ENCODE data around the gene TTR. TPM values are rescaled to one million over a fixed set of nuclear protein-coding genes. Genes with fewer than 3 reads are reported as not detected.

The TTR gene
- total and polyA plus RNA-seq, 4 donors = 0.51 TPM; not detected in 3

DNA sequence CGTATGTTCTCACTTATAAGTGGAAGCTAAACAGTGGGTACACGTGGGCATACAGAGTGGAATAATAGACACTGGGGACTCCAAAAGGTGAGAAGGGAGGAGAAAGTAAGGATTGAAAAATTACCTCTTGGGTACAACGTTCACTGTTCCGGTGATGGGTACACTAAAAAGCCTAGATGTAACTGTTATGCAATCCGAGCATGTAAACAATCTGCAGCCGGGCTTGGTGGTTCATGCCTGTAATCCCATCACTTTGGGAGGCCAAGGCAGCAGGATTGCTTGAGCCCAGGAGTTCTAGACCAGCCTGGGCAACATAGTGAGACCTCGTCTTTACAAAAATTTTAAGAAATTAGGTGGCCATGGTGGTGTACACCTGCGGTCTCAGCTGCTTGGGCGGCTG, 33.1 kb upstream of the TTR start:
- no peak for ATAC-seq (ENCODE audit: low FRiP score)
- 71 to 87% methylated on average over 9 of the region's 9 CpGs for WGBS, 2 donors
- intact Hi-C loops (cut with DNase I) = loop anchor here (5.0 to 10.0 kb wide), 4 partner anchors 164 to 264 kb away; no protein-coding TSS in a partner anchor
- Histone ChIP-seq H3K9me3 (ENCODE audit: control insufficient read depth, low read length) (no peaks in the 10 kb centered on the region), H3K4me3 (ENCODE audit: low read length in 2 of 2) (no peak overlapping the region), H3K27ac (ENCODE audit: low read depth in 1 of 2, low read length in 2 of 2) (no peak overlapping the region), H3K36me3 (ENCODE audit: control insufficient read depth in 1 of 2, insufficient read depth in 2 of 2, low read length in 1 of 2) (no peaks in the 10 kb centered on the region), H3K27me3 (ENCODE audit: control insufficient read depth in 1 of 2, insufficient read depth in 2 of 2, low read length in 1 of 2) (no peaks in the 10 kb centered on the region), H3K4me1 (ENCODE audit: control insufficient read depth in 1 of 2, insufficient read depth in 2 of 2, low read length in 2 of 2) (no peaks in the 10 kb centered on the region)
- no peak for DNase-seq

DNA sequence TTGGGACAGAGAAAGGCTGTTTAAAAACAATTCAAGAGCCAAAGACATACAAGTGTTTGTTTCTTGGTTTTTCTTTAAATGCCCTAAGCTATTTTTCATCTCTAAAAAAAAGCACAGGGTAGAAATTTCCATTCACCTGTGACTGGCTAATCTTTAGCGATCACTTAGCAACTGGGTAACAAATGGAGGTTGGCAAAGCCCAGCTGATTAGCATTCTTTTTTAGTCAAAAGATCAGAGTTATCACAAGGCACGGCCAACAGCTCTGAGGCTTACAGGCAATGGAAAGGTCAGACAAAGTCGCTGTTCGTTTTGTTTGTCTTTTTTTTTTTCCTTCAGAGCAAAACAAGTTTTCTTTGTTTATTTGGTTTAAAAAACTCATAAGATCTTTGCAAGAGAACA, 29.0 kb upstream of the TTR start:
- peaks cover 0 to 2% of the 10 kb centered on the region in 2 donors for H3K27me3 ChIP-seq (ENCODE audit: control insufficient read depth in 1 of 2, insufficient read depth in 2 of 2, low read length in 1 of 2)
- no peaks in the 10 kb centered on the region for H3K36me3 ChIP-seq (ENCODE audit: control insufficient read depth in 1 of 2, insufficient read depth in 2 of 2, low read length in 1 of 2)
- ATAC-seq (ENCODE audit: low FRiP score) (no peak), DNase-seq (no peak)
- H3K9me3 ChIP-seq (ENCODE audit: control insufficient read depth, low read length) = no peaks in the 10 kb centered on the region
- intact Hi-C loops (cut with DNase I) = loop anchor here in 1 of 2 donors (10.0 kb wide), 1 partner anchor 402 kb away; no protein-coding TSS in a partner anchor
- no peaks in the 10 kb centered on the region for H3K4me1 ChIP-seq (ENCODE audit: control insufficient read depth in 1 of 2, insufficient read depth in 2 of 2, low read length in 2 of 2)
- no peak overlapping the region for H3K27ac ChIP-seq (ENCODE audit: low read depth in 1 of 2, low read length in 2 of 2)
- WGBS, 2 donors = 33% methylated on average over 4 of the region's 4 CpGs
- H3K4me3 ChIP-seq (ENCODE audit: low read length in 2 of 2) = no peak overlapping the region

DNA sequence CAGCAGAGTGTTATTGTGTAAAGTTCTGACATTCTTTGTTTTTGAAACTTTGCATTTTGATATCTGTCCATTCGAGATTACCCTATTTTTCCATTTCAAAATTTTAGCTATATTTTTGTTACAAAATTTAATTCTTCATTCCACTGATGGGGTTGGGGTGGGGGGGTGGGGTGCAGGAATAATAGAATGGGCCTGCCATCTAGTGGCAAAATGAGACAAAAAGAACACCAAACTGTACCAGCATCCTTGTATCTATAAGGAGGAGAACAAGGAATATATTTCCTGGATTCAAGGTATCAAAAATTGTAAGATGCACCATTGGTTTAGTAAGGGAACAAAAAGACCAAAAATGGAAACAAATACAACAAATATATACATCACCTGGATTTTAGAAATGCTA, 27.9 kb upstream of the TTR start:
- intact Hi-C loops (cut with DNase I) = loop anchor here in 1 of 2 donors (10.0 kb wide), 1 partner anchor 401 kb away; no protein-coding TSS in a partner anchor
- Histone ChIP-seq H3K9me3 (ENCODE audit: control insufficient read depth, low read length) (no peaks in the 10 kb centered on the region), H3K27ac (ENCODE audit: low read depth in 1 of 2, low read length in 2 of 2) (no peak overlapping the region), H3K4me3 (ENCODE audit: low read length in 2 of 2) (no peak overlapping the region), H3K36me3 (ENCODE audit: control insufficient read depth in 1 of 2, insufficient read depth in 2 of 2, low read length in 1 of 2) (no peaks in the 10 kb centered on the region), H3K27me3 (ENCODE audit: control insufficient read depth in 1 of 2, insufficient read depth in 2 of 2, low read length in 1 of 2) (peaks cover 0 to 2% of the 10 kb centered on the region in 2 donors), H3K4me1 (ENCODE audit: control insufficient read depth in 1 of 2, insufficient read depth in 2 of 2, low read length in 2 of 2) (no peaks in the 10 kb centered on the region)
- 0% methylated on average over 1 of the region's 1 CpG for WGBS, 2 donors
- DNase-seq = no peak
- no peak for ATAC-seq (ENCODE audit: low FRiP score)

DNA sequence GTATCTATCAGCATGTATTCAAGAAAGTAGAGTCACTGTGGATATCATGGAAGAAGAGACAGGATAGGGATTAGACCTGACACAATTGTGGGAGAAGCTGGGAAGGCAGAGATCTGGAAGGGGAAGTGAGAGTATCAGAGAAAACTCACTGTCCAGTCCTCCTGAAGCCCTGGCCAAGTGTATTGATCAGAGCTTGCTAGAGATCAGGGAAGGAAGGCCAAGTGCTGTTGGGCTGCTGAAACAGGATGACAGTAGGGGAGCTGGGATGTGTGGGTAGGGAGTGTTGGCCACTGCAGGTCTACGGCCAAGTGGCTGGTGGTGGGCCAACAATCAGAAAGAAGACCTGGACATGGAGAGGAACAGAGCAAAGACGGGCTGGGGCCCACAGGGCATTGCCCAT, 26.3 kb upstream of the TTR start:
- ATAC-seq (ENCODE audit: low FRiP score) (no peak), DNase-seq (no peak)
- H3K27ac ChIP-seq (ENCODE audit: low read depth in 1 of 2, low read length in 2 of 2) = no peak overlapping the region
- H3K36me3 ChIP-seq (ENCODE audit: control insufficient read depth in 1 of 2, insufficient read depth in 2 of 2, low read length in 1 of 2) = no peaks in the 10 kb centered on the region
- no peaks in the 10 kb centered on the region for H3K4me1 ChIP-seq (ENCODE audit: control insufficient read depth in 1 of 2, insufficient read depth in 2 of 2, low read length in 2 of 2)
- H3K4me3 ChIP-seq (ENCODE audit: low read length in 2 of 2) = no peak overlapping the region
- peaks cover 0 to 2% of the 10 kb centered on the region in 2 donors for H3K27me3 ChIP-seq (ENCODE audit: control insufficient read depth in 1 of 2, insufficient read depth in 2 of 2, low read length in 1 of 2)
- H3K9me3 ChIP-seq (ENCODE audit: control insufficient read depth, low read length) = no peaks in the 10 kb centered on the region
- WGBS, 2 donors = 77 to 81% methylated on average over 2 of the region's 2 CpGs
- intact Hi-C loops (cut with DNase I) = loop anchor here in 1 of 2 donors (10.0 kb wide), 1 partner anchor 399 kb away; no protein-coding TSS in a partner anchor

DNA sequence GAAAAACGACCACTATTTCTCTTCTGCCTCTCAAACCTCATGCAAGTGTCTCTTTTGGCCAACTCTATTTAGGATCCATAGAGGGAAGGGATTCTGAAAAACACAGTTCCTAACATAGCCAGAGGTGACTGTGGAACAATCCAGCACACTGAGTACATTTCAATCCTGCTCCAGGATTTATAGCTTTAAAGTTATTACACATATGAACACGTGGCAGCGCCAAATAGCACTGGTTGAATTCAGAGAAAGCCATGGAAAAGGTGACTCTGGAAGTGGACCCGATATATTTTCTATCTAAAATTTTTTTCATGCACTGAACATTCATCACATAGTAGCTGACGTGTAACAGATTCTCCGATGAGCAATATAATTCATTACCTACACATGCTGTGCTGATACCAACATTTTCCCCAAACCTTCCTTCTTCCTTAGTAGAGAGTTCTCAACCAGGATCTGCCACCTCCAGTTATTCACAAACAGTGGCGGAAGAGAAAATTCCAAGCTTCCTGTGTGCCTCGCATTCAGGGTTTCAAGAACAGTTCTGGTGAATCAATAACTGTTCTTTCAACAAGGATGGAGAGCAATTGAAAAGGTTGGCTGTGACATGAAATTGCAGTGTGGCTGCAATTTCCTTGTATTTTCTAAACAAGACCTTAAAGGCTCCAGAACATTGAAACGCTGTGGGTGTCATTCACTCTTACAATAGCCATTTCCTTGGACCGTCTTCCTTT, 25.7 kb upstream of the TTR start:
- no peaks in the 10 kb centered on the region for H3K4me1 ChIP-seq (ENCODE audit: control insufficient read depth in 1 of 2, insufficient read depth in 2 of 2, low read length in 2 of 2)
- H3K4me3 ChIP-seq (ENCODE audit: low read length in 2 of 2) = no peak overlapping the region
- 73 to 80% methylated on average over 10 of the region's 10 CpGs for WGBS, 2 donors
- no peak overlapping the region for H3K27ac ChIP-seq (ENCODE audit: low read depth in 1 of 2, low read length in 2 of 2)
- ATAC-seq (ENCODE audit: low FRiP score) (no peak), DNase-seq (no peak)
- peaks cover 0 to 2% of the 10 kb centered on the region in 2 donors for H3K27me3 ChIP-seq (ENCODE audit: control insufficient read depth in 1 of 2, insufficient read depth in 2 of 2, low read length in 1 of 2)
- intact Hi-C loops (cut with DNase I) = loop anchor here in 1 of 2 donors (10.0 kb wide), 1 partner anchor 399 kb away; no protein-coding TSS in a partner anchor
- H3K9me3 ChIP-seq (ENCODE audit: control insufficient read depth, low read length) = no peaks in the 10 kb centered on the region
- H3K36me3 ChIP-seq (ENCODE audit: control insufficient read depth in 1 of 2, insufficient read depth in 2 of 2, low read length in 1 of 2) = no peaks in the 10 kb centered on the region

DNA sequence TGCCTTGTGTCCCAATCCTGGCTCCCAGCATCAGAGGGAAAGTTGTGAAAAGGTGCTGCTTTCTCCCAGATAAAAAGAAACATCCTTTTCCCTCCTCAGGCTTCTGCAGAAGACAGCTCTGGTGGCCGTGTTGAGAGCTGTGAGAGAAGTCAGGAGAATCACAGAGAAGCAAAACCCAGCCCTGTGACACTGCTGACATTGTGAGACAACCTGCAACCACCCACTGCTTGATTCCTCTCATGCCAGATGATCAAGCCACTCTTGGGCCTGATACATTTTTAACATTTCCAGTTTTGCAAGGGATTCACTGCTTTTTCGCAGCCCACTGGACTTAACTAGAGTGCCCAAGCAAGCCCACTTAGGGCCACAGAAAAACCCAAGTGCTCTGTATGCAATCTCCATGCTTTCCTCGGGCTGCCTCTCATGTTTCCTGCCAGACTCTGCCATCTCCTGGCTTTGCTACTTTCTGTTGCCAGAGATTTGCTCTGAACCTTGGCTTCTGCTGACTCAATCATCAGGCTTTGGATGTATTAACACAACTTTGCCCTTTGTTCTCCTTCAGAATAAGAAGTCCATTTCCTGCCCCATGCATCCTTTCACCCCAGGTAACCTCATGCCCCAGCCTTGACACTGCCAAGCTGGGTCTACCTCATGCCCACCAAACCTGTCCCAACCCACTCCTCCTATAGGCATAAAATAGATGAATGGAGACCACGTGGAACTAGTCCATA, 24.9 kb upstream of the TTR start:
- ATAC-seq (ENCODE audit: low FRiP score) = no peak
- H3K9me3 ChIP-seq (ENCODE audit: control insufficient read depth, low read length) = no peaks in the 10 kb centered on the region
- H3K4me1 ChIP-seq (ENCODE audit: control insufficient read depth in 1 of 2, insufficient read depth in 2 of 2, low read length in 2 of 2) = no peaks in the 10 kb centered on the region
- intact Hi-C loops (cut with DNase I) = loop anchor here in 1 of 2 donors (10.0 kb wide), 1 partner anchor 398 kb away; no protein-coding TSS in a partner anchor
- no peaks in the 10 kb centered on the region for H3K36me3 ChIP-seq (ENCODE audit: control insufficient read depth in 1 of 2, insufficient read depth in 2 of 2, low read length in 1 of 2)
- no peak overlapping the region for H3K27ac ChIP-seq (ENCODE audit: low read depth in 1 of 2, low read length in 2 of 2)
- H3K4me3 ChIP-seq (ENCODE audit: low read length in 2 of 2) = no peak overlapping the region
- H3K27me3 ChIP-seq (ENCODE audit: control insufficient read depth in 1 of 2, insufficient read depth in 2 of 2, low read length in 1 of 2) = peaks cover 0 to 2% of the 10 kb centered on the region in 2 donors
- no peak for DNase-seq
- 56 to 62% methylated on average over 4 of the region's 4 CpGs for WGBS, 2 donors

DNA sequence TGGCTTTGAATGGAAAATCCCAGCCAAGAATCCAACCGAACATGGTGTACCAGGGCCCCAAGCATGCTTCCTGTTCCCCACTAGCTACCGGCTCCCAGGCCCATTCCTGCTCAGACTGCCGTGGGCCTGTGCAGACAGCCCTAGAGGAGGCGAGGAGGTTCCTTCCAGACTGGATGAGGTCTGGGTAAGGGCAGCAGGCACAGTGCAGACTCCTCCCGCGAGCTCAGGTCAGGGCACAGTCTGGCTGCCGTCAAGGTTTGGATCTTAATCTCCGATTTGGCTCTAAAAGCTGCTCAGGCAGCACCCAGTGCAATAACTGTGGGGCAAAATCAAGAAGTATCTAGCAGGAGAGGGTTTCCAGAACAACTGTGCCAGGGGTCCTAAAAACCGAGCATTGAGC, 19.3 kb upstream of the TTR start:
- DNase-seq (no peak), ATAC-seq (ENCODE audit: low FRiP score) (no peak)
- Histone ChIP-seq H3K27me3 (ENCODE audit: control insufficient read depth in 1 of 2, insufficient read depth in 2 of 2, low read length in 1 of 2) (peaks cover 0 to 2% of the 10 kb centered on the region in 2 donors), H3K4me3 (ENCODE audit: low read length in 2 of 2) (no peak overlapping the region), H3K9me3 (ENCODE audit: control insufficient read depth, low read length) (no peaks in the 10 kb centered on the region), H3K36me3 (ENCODE audit: control insufficient read depth in 1 of 2, insufficient read depth in 2 of 2, low read length in 1 of 2) (no peaks in the 10 kb centered on the region), H3K4me1 (ENCODE audit: control insufficient read depth in 1 of 2, insufficient read depth in 2 of 2, low read length in 2 of 2) (no peaks in the 10 kb centered on the region), H3K27ac (ENCODE audit: low read depth in 1 of 2, low read length in 2 of 2) (no peak overlapping the region)
- WGBS, 2 donors = 69 to 82% methylated on average over 9 of the region's 9 CpGs
- intact Hi-C loops (cut with DNase I) = no loop called here

DNA sequence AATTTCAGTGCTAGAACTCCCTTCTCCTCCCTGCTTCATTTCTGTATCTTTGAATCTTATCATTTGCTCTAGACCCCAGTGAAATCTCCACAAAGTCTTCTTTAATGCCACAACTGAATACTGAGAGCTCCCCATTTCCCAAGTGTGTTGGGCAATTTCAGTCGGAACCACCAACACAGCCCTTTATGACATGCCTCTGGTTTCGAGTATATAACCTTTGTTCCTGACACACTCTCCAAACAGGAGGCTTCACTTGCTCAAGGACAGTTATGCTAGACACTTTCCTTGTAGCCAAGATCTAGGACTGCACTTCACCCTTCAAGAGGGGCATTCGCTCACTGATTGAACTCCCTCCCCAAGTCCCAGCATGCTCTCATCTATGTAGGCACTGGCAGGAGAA, 18.6 kb upstream of the TTR start:
- no peak for ATAC-seq (ENCODE audit: low FRiP score)

More for the DNA sequence above, 18.6 kb upstream of the TTR start:
- H3K27ac ChIP-seq (ENCODE audit: low read depth in 1 of 2, low read length in 2 of 2) = no peak overlapping the region
- H3K9me3 ChIP-seq (ENCODE audit: control insufficient read depth, low read length) = no peaks in the 10 kb centered on the region
- no peak overlapping the region for H3K4me3 ChIP-seq (ENCODE audit: low read length in 2 of 2)
- H3K27me3 ChIP-seq (ENCODE audit: control insufficient read depth in 1 of 2, insufficient read depth in 2 of 2, low read length in 1 of 2) = peaks cover 0 to 2% of the 10 kb centered on the region in 2 donors
- DNase-seq = no peak
- WGBS, 2 donors = 88 to 98% methylated on average over 3 of the region's 3 CpGs
- H3K4me1 ChIP-seq (ENCODE audit: control insufficient read depth in 1 of 2, insufficient read depth in 2 of 2, low read length in 2 of 2) = no peaks in the 10 kb centered on the region
- no peaks in the 10 kb centered on the region for H3K36me3 ChIP-seq (ENCODE audit: control insufficient read depth in 1 of 2, insufficient read depth in 2 of 2, low read length in 1 of 2)
- intact Hi-C loops (cut with DNase I) = no loop called here
